GM18861 (cell line): Measurements from ENCODE around the gene SPI1.
"Not testable (repeated sequence)": the region's sequence is repeated elsewhere in the genome, so short reads cannot be mapped to it uniquely, and the experiment has no call there.

Experiments
- ATAC-seq: cut with Tn5 transposase; IDR thresholded peaks from one replicate; pipeline ENCODE4 v1.9.1; 2021; ENCODE audit not compliant: unreplicated experiment

Gene SPI1

GRCh38 chr11:47342854-47343253 is 35.5 kb downstream of the SPI1 start:
- no peak for ATAC-seq

GRCh38 chr11:47342036-47342803 is 36.1 kb downstream of the SPI1 start:
- no peak for ATAC-seq

- no peak for ATAC-seq
Measured at GRCh38 chr11:47340980-47341775, 37.2 kb downstream of the SPI1 start.

GRCh38 chr11:47340010-47340409 is 38.3 kb downstream of the SPI1 start:
- no peak for ATAC-seq

- no peak for ATAC-seq
Measured at GRCh38 chr11:47338396-47339241, 39.7 kb downstream of the SPI1 start.

- no peak for ATAC-seq
Measured at GRCh38 chr11:47337229-47337924, 41.0 kb downstream of the SPI1 start.

- ATAC-seq, result no peak
Measured at GRCh38 chr11:47336595-47336994, 41.8 kb downstream of the SPI1 start.

GRCh38 chr11:47335733-47336132 is 42.6 kb downstream of the SPI1 start:
- ATAC-seq, result no peak

- ATAC-seq, result not testable (repeated sequence)
Measured at GRCh38 chr11:47334699-47335411, 43.5 kb downstream of the SPI1 start.

GRCh38 chr11:47333886-47334443 is 44.4 kb downstream of the SPI1 start:
- ATAC-seq, result no peak

GRCh38 chr11:47333526-47333845 is 44.9 kb downstream of the SPI1 start:
- no peak for ATAC-seq

GRCh38 chr11:47332791-47333525 is 45.4 kb downstream of the SPI1 start:
- no peak for ATAC-seq

GRCh38 chr11:47332303-47332711 is 46.0 kb downstream of the SPI1 start:
- no peak for ATAC-seq

- ATAC-seq, result no peak
Measured at GRCh38 chr11:47331454-47332302, 46.7 kb downstream of the SPI1 start.

GRCh38 chr11:47329987-47330931 is 48.1 kb downstream of the SPI1 start:
- no peak for ATAC-seq

- no peak for ATAC-seq
Measured at GRCh38 chr11:47329431-47329986, 48.8 kb downstream of the SPI1 start.
